ENCODE measurements around the gene CACNA1I. TPM values are rescaled to one million over a fixed set of nuclear protein-coding genes. Genes with fewer than 3 reads are reported as not detected.

CACNA1I gene
- total and polyA plus RNA-seq, 7 donors = under 0.01 to 0.95 (median 0.15) TPM; not detected in 3

- Histone ChIP-seq H3K36me3 (no peaks in the 10 kb centered on the region), H3K27ac (no peak overlapping the region), H3K9me3 (no peaks in the 10 kb centered on the region), H3K4me1 (peaks cover 0 to 14% (median 10%) of the 10 kb centered on the region in 4 donors), H3K4me3 (no peak overlapping the region), H3K27me3 (peaks cover 21 to 88% (median 80%) of the 10 kb centered on the region in 3 donors)
- TF ChIP-seq POLR2AphosphoS5 (IDR thresholded peaks at IDR 0.05) (no peak), CTCF (IDR thresholded peaks at IDR 0.05) (no peak), EP300 (IDR thresholded peaks at IDR 0.05) (no peak), POLR2A (IDR thresholded peaks at IDR 0.05) (no peak)
- no peak for DNase-seq
- intact Hi-C loops (cut with DNase I) = no loop called here
- WGBS, 2 donors = 22 to 37% methylated on average over 10 of the region's 10 CpGs
Measured at GRCh38 chr22:39658367-39658766, 87.8 kb downstream of the CACNA1I start.

GRCh38 chr22:39658806-39659463, 88.4 kb downstream of the CACNA1I start:
- Histone ChIP-seq H3K4me1 (peaks cover 0 to 14% (median 11%) of the 10 kb centered on the region in 4 donors), H3K27ac (no peak overlapping the region), H3K27me3 (peaks cover 27 to 88% (median 84%) of the 10 kb centered on the region in 3 donors), H3K9me3 (no peaks in the 10 kb centered on the region), H3K36me3 (no peaks in the 10 kb centered on the region), H3K4me3 (no peak overlapping the region)
- TF ChIP-seq POLR2AphosphoS5 (IDR thresholded peaks at IDR 0.05) = no peak
- TF ChIP-seq POLR2A (IDR thresholded peaks at IDR 0.05) = no peak
- no peak for TF ChIP-seq CTCF (IDR thresholded peaks at IDR 0.05)
- no peak for TF ChIP-seq EP300 (IDR thresholded peaks at IDR 0.05)
- intact Hi-C loops (cut with DNase I) = no loop called here
- WGBS, 2 donors = 90% methylated on average over 18 of the region's 18 CpGs
- no peak for DNase-seq

- H3K27ac ChIP-seq = no peak overlapping the region
- TF ChIP-seq POLR2A (IDR thresholded peaks at IDR 0.05) (no peak), CTCF (IDR thresholded peaks at IDR 0.05) (no peak), POLR2AphosphoS5 (IDR thresholded peaks at IDR 0.05) (no peak), EP300 (IDR thresholded peaks at IDR 0.05) (no peak)
- H3K36me3 ChIP-seq = no peaks in the 10 kb centered on the region
- H3K4me1 ChIP-seq = peaks cover 0 to 20% (median 13%) of the 10 kb centered on the region in 4 donors
- H3K27me3 ChIP-seq = peaks cover 33 to 100% (median 89%) of the 10 kb centered on the region in 3 donors
- intact Hi-C loops (cut with DNase I) = no loop called here
- H3K9me3 ChIP-seq = no peaks in the 10 kb centered on the region
- no peak for DNase-seq
- no peak overlapping the region for H3K4me3 ChIP-seq
- WGBS, 2 donors = 41 to 48% methylated on average over 1 of the region's 1 CpG
Measured at GRCh38 chr22:39661501-39661841, 90.9 kb downstream of the CACNA1I start.

- intact Hi-C loops (cut with DNase I) = no loop called here
- H3K27me3 ChIP-seq = peaks cover 33 to 97% (median 83%) of the 10 kb centered on the region in 3 donors
Measured at GRCh38 chr22:39661842-39662685, 91.5 kb downstream of the CACNA1I start.

More at GRCh38 chr22:39661842-39662685, 91.5 kb downstream of the CACNA1I start:
- Histone ChIP-seq H3K4me3 (peak overlapping the region in 1 of 4 donors; percentile 7), H3K4me1 (peaks cover 0 to 20% (median 13%) of the 10 kb centered on the region in 4 donors), H3K27ac (no peak overlapping the region), H3K9me3 (no peaks in the 10 kb centered on the region), H3K36me3 (no peaks in the 10 kb centered on the region)
- no peak for DNase-seq
- 5% methylated on average over 77 of the region's 77 CpGs for WGBS, 2 donors
- TF ChIP-seq CTCF (IDR thresholded peaks at IDR 0.05) (no peak), EP300 (IDR thresholded peaks at IDR 0.05) (no peak), POLR2A (IDR thresholded peaks at IDR 0.05) (no peak), POLR2AphosphoS5 (IDR thresholded peaks at IDR 0.05) (no peak)

Data from sigmoid colon (tissue), 7 donors.